GM12878 (cell line): ENCODE data around the gene WASF1. TPM values are rescaled to one million over a fixed set of nuclear protein-coding genes. Genes with fewer than 3 reads are reported as not detected.

Experiments used
- BCL11A ChIP-seq: IDR thresholded peaks from 2 replicates; pipeline ENCODE4 v1.6.1; 2011; ENCODE audit warnings: low read depth, low read length
- CBX3 ChIP-seq: fragments of 200-600 bp; sonication (generic); IDR thresholded peaks from 2 replicates; pipeline ENCODE4 v1.6.1; 2016; ENCODE audit warnings: low read depth, borderline replicate concordance
- CEBPZ ChIP-seq: fragments of 150-350 bp; IDR thresholded peaks from 2 replicates; pipeline ENCODE4 v1.6.1; 2016; ENCODE audit warnings: low read depth, low read length
- E4F1 ChIP-seq: fragments of 450-650 bp; IDR thresholded peaks from 2 replicates; pipeline ENCODE4 v1.6.1; 2018; ENCODE audit warnings: borderline replicate concordance, mild to moderate bottlenecking; ENCODE audit not compliant: partially characterized antibody
- FOS ChIP-seq: IDR thresholded peaks from 3 replicates; pipeline ENCODE4 v1.6.1; 2011; ENCODE audit warnings: borderline replicate concordance; ENCODE audit not compliant: insufficient read length; ENCODE audit errors: extremely low read depth
- FOXK2 ChIP-seq: fragments of 450-650 bp; IDR thresholded peaks from 2 replicates; pipeline ENCODE4 v1.6.1; 2017; ENCODE audit warnings: mild to moderate bottlenecking, moderate library complexity
- IKZF1 ChIP-seq: fragments of 450-650 bp; conservative IDR thresholded peaks from 2 replicates; pipeline ENCODE4 v1.6.1; 2017; ENCODE audit warnings: antibody characterized with exemption, mild to moderate bottlenecking
- IRF5 ChIP-seq: fragments of 450-650 bp; IDR thresholded peaks from 2 replicates; pipeline ENCODE4 v1.6.1; 2017; ENCODE audit warnings: borderline replicate concordance
- KLF5 ChIP-seq: fragments of 450-650 bp; IDR thresholded peaks from 2 replicates; pipeline ENCODE4 v1.6.1; 2014; ENCODE audit warnings: mild to moderate bottlenecking; ENCODE audit not compliant: partially characterized antibody
- NFYA ChIP-seq: IDR thresholded peaks from 2 replicates; pipeline ENCODE4 v1.6.1; 2011; ENCODE audit warnings: low read depth, mild to moderate bottlenecking, low read length, improper control_type of control experiment, borderline replicate concordance
- PAX5 ChIP-seq: IDR thresholded peaks from 2 replicates; pipeline ENCODE4 v1.6.1; 2011; ENCODE audit warnings: low read depth, low read length, borderline replicate concordance
- SMARCA5 ChIP-seq: fragments of 450-650 bp; IDR thresholded peaks from 2 replicates; pipeline ENCODE4 v1.6.1; 2017; ENCODE audit warnings: mild to moderate bottlenecking
- SPI1 ChIP-seq: IDR thresholded peaks from 2 replicates; pipeline ENCODE4 v1.6.1; 2011; ENCODE audit warnings: low read depth, mild to moderate bottlenecking, low read length, moderate library complexity, borderline replicate concordance; ENCODE audit not compliant: insufficient read depth
- SREBF2 ChIP-seq: IDR thresholded peaks from 2 replicates; pipeline ENCODE4 v1.6.1; 2012; ENCODE audit warnings: mild to moderate bottlenecking, low read length
- ZBTB11 ChIP-seq: fragments of 450-650 bp; formaldehyde crosslinking; IDR thresholded peaks from 2 replicates; pipeline ENCODE4 v1.5.0; 2022; ENCODE audit warnings: mild to moderate bottlenecking, missing genetic modification characterization
- ZNF207 ChIP-seq: fragments of 450-650 bp; IDR thresholded peaks from 2 replicates; pipeline ENCODE4 v1.6.1; 2014; ENCODE audit warnings: antibody characterized with exemption, mild to moderate bottlenecking, borderline replicate concordance
- polyA plus RNA-seq, 11 experiments: library from polyadenylated mRNA; depleted of rRNA in 4 of 11; unstranded in 6 of 11; stranded (reverse) in 5 of 11; fragments of >200 nt; fragmentation: Nextera tagmentation in 4 of 11; fragmentation: Illumina TruSeq in 1 of 11; extraction: Ambion mirVana in 4 of 11; extraction: Trizol in 1 of 11; gene quantifications; 1 replicate in 1 of 11; 2 replicates in 10 of 11; pipeline versions ENCODE4 v1.2.1 to v1.2.3, GENCODE V29; 2011 to 2016; ENCODE audit warnings: inconsistent platforms in 2 of 11, missing spikeins in 2 of 11, low read depth in 1 of 11
- total RNA-seq, 4 experiments: library from RNA; depleted of rRNA in 3 of 4; stranded (reverse); fragments of >200 nt in 3 of 4; fragmentation: Illumina TruSeq in 1 of 4; extraction: Trizol in 1 of 4; gene quantifications; 2 replicates each; pipeline versions ENCODE4 v1.2.1 to v1.2.3, GENCODE V29; 2013 to 2021
- TF ChIP-seq, protein P1 (sequence below): fragments of 450-650 bp; IDR thresholded peaks from 2 replicates; pipeline ENCODE4 v1.6.1; 2017; ENCODE audit warnings: low read depth, mild to moderate bottlenecking, moderate library complexity

Gene WASF1
- total and polyA plus RNA-seq, 10 of the 15 experiments (the other 5 are each of a cell fraction or from before 2014, with no cell fraction given): 1.3 to 10.2 (median 4.5) TPM

GRCh38 chr6:110178626-110179405 lies 654 bp downstream of the WASF1 start (continued):
- TF ChIP-seq FOXK2 (no peak), SPI1 (no peak), PAX5 (no peak), CBX3 (no peak), E4F1 (no peak), BCL11A (no peak), SMARCA5 (no peak), SREBF2 (no peak), CEBPZ (no peak), ZNF207 (no peak), FOS (no peak), IRF5 (no peak), IKZF1 (peak; percentile 63), ZBTB11 (no peak), KLF5 (no peak), NFYA (no peak)
- TF ChIP-seq, protein P1, sequence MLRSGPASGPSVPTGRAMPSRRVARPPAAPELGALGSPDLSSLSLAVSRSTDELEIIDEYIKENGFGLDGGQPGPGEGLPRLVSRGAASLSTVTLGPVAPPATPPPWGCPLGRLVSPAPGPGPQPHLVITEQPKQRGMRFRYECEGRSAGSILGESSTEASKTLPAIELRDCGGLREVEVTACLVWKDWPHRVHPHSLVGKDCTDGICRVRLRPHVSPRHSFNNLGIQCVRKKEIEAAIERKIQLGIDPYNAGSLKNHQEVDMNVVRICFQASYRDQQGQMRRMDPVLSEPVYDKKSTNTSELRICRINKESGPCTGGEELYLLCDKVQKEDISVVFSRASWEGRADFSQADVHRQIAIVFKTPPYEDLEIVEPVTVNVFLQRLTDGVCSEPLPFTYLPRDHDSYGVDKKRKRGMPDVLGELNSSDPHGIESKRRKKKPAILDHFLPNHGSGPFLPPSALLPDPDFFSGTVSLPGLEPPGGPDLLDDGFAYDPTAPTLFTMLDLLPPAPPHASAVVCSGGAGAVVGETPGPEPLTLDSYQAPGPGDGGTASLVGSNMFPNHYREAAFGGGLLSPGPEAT: no peak
